Measurements from ENCODE around the gene CNTNAP1.

GRCh38 chr17:42702446-42702845 is 20.1 kb downstream of the CNTNAP1 start:
- TF ChIP-seq, protein P1, sequence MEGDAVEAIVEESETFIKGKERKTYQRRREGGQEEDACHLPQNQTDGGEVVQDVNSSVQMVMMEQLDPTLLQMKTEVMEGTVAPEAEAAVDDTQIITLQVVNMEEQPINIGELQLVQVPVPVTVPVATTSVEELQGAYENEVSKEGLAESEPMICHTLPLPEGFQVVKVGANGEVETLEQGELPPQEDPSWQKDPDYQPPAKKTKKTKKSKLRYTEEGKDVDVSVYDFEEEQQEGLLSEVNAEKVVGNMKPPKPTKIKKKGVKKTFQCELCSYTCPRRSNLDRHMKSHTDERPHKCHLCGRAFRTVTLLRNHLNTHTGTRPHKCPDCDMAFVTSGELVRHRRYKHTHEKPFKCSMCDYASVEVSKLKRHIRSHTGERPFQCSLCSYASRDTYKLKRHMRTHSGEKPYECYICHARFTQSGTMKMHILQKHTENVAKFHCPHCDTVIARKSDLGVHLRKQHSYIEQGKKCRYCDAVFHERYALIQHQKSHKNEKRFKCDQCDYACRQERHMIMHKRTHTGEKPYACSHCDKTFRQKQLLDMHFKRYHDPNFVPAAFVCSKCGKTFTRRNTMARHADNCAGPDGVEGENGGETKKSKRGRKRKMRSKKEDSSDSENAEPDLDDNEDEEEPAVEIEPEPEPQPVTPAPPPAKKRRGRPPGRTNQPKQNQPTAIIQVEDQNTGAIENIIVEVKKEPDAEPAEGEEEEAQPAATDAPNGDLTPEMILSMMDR (conservative IDR thresholded peaks at IDR 0.05; ENCODE audit: low read depth, low read length) = no peak
- TF ChIP-seq EZH2phosphoT487 (IDR thresholded peaks at IDR 0.05; ENCODE audit: borderline replicate concordance, low read length) (no peak), EZH2 (IDR thresholded peaks at IDR 0.05; ENCODE audit: low read length, unreplicated experiment) (no peak)

Measured in PC-3 (cell line).